ENCODE data around the gene FOXP1.

FOXP1 gene

GRCh38 chr3:71006810-71007785 lies 576.4 kb downstream of the FOXP1 start:
- DNase-seq (ENCODE audit: low read depth in 3 of 3) = no peak

GRCh38 chr3:71005702-71006321 lies 577.7 kb downstream of the FOXP1 start:
- DNase-seq (ENCODE audit: low read depth in 3 of 3) = no peak

GRCh38 chr3:71003511-71003910 lies 580.0 kb downstream of the FOXP1 start:
- no peak for DNase-seq (ENCODE audit: low read depth in 3 of 3)

- no peak for DNase-seq (ENCODE audit: low read depth in 3 of 3)
These were observed 581.2 kb downstream of the FOXP1 start for GRCh38 chr3:71002298-71002697.

GRCh38 chr3:71001303-71001830 lies 582.2 kb downstream of the FOXP1 start:
- DNase-seq (ENCODE audit: low read depth in 3 of 3) = no peak

GRCh38 chr3:71000483-71000882 lies 583.0 kb downstream of the FOXP1 start:
- no peak for DNase-seq (ENCODE audit: low read depth in 3 of 3)

GRCh38 chr3:70999730-71000129 lies 583.8 kb downstream of the FOXP1 start:
- no peak for DNase-seq (ENCODE audit: low read depth in 3 of 3)

GRCh38 chr3:70996082-70996481 lies 587.4 kb downstream of the FOXP1 start:
- no peak for DNase-seq (ENCODE audit: low read depth in 3 of 3)

GRCh38 chr3:70994644-70995043 lies 588.9 kb downstream of the FOXP1 start:
- DNase-seq (ENCODE audit: low read depth in 3 of 3) = no peak

- no peak for DNase-seq (ENCODE audit: low read depth in 3 of 3)
These were observed 590.8 kb downstream of the FOXP1 start for GRCh38 chr3:70992562-70993204.

GRCh38 chr3:70992131-70992530 lies 591.4 kb downstream of the FOXP1 start:
- DNase-seq (ENCODE audit: low read depth in 3 of 3) = no peak

- DNase-seq (ENCODE audit: low read depth in 3 of 3) = no peak
These were observed 592.8 kb downstream of the FOXP1 start for GRCh38 chr3:70990723-70991122.

- DNase-seq (ENCODE audit: low read depth in 3 of 3) = no peak
These were observed 593.3 kb downstream of the FOXP1 start for GRCh38 chr3:70990185-70990584.

- DNase-seq (ENCODE audit: low read depth in 3 of 3) = no peak
These were observed 594.4 kb downstream of the FOXP1 start for GRCh38 chr3:70989174-70989573.

GRCh38 chr3:70988111-70988510 lies 595.4 kb downstream of the FOXP1 start:
- no peak for DNase-seq (ENCODE audit: low read depth in 3 of 3)

- DNase-seq (ENCODE audit: low read depth in 3 of 3) = no peak
These were observed 598.0 kb downstream of the FOXP1 start for GRCh38 chr3:70985572-70985971.

- no peak for DNase-seq (ENCODE audit: low read depth in 3 of 3)
These were observed 598.6 kb downstream of the FOXP1 start for GRCh38 chr3:70984776-70985482.

GRCh38 chr3:70982700-70983140 lies 600.8 kb downstream of the FOXP1 start:
- DNase-seq (ENCODE audit: low read depth in 3 of 3) = peak in 1 of 3 donors; percentile 3

GRCh38 chr3:70982284-70982683 lies 601.2 kb downstream of the FOXP1 start:
- DNase-seq (ENCODE audit: low read depth in 3 of 3) = no peak

- no peak for DNase-seq (ENCODE audit: low read depth in 3 of 3)
These were observed 602.2 kb downstream of the FOXP1 start for GRCh38 chr3:70981231-70981880.

GRCh38 chr3:70980646-70981170 lies 602.8 kb downstream of the FOXP1 start:
- no peak for DNase-seq (ENCODE audit: low read depth in 3 of 3)

Measured in stimulated activated CD4-positive, alpha-beta T cell treated with anti-CD3 and anti-CD28 coated beads, TNF-alpha, amount 100 ng/mL, for 48 hours (primary cell).